GM12865 (cell line): Measurements from ENCODE around the gene RFX2.

Experiments used
- DNase-seq: peaks from one replicate; pipeline ENCODE4 v3.0.0; 2010; ENCODE audit warnings: low read depth
- H3K4me3 ChIP-seq: 2 replicates; pipeline ENCODE4 v1.5.1; 2011; ENCODE audit warnings: mild to moderate bottlenecking, low read depth, low read length, control low read depth
- CTCF ChIP-seq: IDR thresholded peaks from 2 replicates; pipeline ENCODE4 v1.5.1; 2011; ENCODE audit warnings: low read length, control low read depth, low read depth, inconsistent platforms; ENCODE audit not compliant: insufficient read depth; ENCODE audit errors: missing control alignments

Gene RFX2

GRCh38 chr19:6048793-6049405 is 61.4 kb downstream of the RFX2 start:
- DNase-seq = peak; percentile 81
- peak; percentile 94 for TF ChIP-seq CTCF

GRCh38 chr19:6048348-6048747 is 62.0 kb downstream of the RFX2 start:
- TF ChIP-seq CTCF = no peak
- DNase-seq = no peak
- H3K4me3 ChIP-seq = no peak overlapping the region

More at GRCh38 chr19:6048793-6049405, 61.4 kb downstream of the RFX2 start:
- H3K4me3 ChIP-seq = no peak overlapping the region

GRCh38 chr19:6047741-6048251 is 62.5 kb downstream of the RFX2 start:
- DNase-seq = peak; percentile 31
- H3K4me3 ChIP-seq = no peak overlapping the region
- TF ChIP-seq CTCF = peak; percentile 46

GRCh38 chr19:6047256-6047655 is 63.0 kb downstream of the RFX2 start:
- H3K4me3 ChIP-seq = no peak overlapping the region
- TF ChIP-seq CTCF = no peak
- DNase-seq = no peak

GRCh38 chr19:6045108-6045507 is 65.2 kb downstream of the RFX2 start:
- no peak for DNase-seq
- no peak for TF ChIP-seq CTCF
- no peak overlapping the region for H3K4me3 ChIP-seq

GRCh38 chr19:6044056-6044805 is 66.1 kb downstream of the RFX2 start:
- DNase-seq = no peak
- no peak overlapping the region for H3K4me3 ChIP-seq
- TF ChIP-seq CTCF = no peak
